Measurements from ENCODE around the gene ASB2.

The ASB2 gene

GRCh38 chr14:93915800-93916199, 60.6 kb downstream of the ASB2 start:
- Histone ChIP-seq H3K27ac (ENCODE audit: low read depth, low read length) (no peak overlapping the region), H3K27me3 (ENCODE audit: control insufficient read depth, low read length) (no peaks in the 10 kb centered on the region), H3K79me2 (ENCODE audit: control insufficient read depth, low read length) (no peaks in the 10 kb centered on the region), H3K9me3 (ENCODE audit: control insufficient read depth, insufficient read depth, low read length) (peaks cover 3% of the 10 kb centered on the region), H3K36me3 (ENCODE audit: control insufficient read depth, low read length) (no peaks in the 10 kb centered on the region), H3F3A (ENCODE audit: control insufficient read depth, insufficient read depth) (no peaks in the 10 kb centered on the region), H3K4me2 (ENCODE audit: low read length) (no peak overlapping the region), H3K4me3 (ENCODE audit: low read length) (no peak overlapping the region), H3K4me1 (ENCODE audit: control insufficient read depth, low read length) (no peaks in the 10 kb centered on the region), H4K20me1 (ENCODE audit: control insufficient read depth, insufficient read depth, low read depth, low read length) (no peaks in the 10 kb centered on the region), H3K9me2 (replicated peaks; ENCODE audit: control insufficient read depth, low read length) (no peaks in the 10 kb centered on the region)
- TF ChIP-seq EZH2phosphoT487 (IDR thresholded peaks at IDR 0.05; ENCODE audit: borderline replicate concordance, low read length): no peak

GRCh38 chr14:93915070-93915705, 61.2 kb downstream of the ASB2 start:
- Histone ChIP-seq H3K9me3 (ENCODE audit: control insufficient read depth, insufficient read depth, low read length) (peaks cover 3% of the 10 kb centered on the region), H3K36me3 (ENCODE audit: control insufficient read depth, low read length) (no peaks in the 10 kb centered on the region), H3K27ac (ENCODE audit: low read depth, low read length) (no peak overlapping the region), H3K79me2 (ENCODE audit: control insufficient read depth, low read length) (no peaks in the 10 kb centered on the region), H3K4me2 (ENCODE audit: low read length) (no peak overlapping the region), H3K27me3 (ENCODE audit: control insufficient read depth, low read length) (no peaks in the 10 kb centered on the region), H3K4me3 (ENCODE audit: low read length) (no peak overlapping the region), H3K4me1 (ENCODE audit: control insufficient read depth, low read length) (no peaks in the 10 kb centered on the region), H4K20me1 (ENCODE audit: control insufficient read depth, insufficient read depth, low read depth, low read length) (no peaks in the 10 kb centered on the region), H3K9me2 (replicated peaks; ENCODE audit: control insufficient read depth, low read length) (no peaks in the 10 kb centered on the region), H3F3A (ENCODE audit: control insufficient read depth, insufficient read depth) (no peaks in the 10 kb centered on the region)
- TF ChIP-seq EZH2phosphoT487 (IDR thresholded peaks at IDR 0.05; ENCODE audit: borderline replicate concordance, low read length) (no peak), CTCF (IDR thresholded peaks at IDR 0.05; ENCODE audit: low read depth, low read length, poor library complexity, severe bottlenecking) (no peak)

- H3K27ac ChIP-seq (ENCODE audit: low read depth, low read length): no peak overlapping the region
- no peaks in the 10 kb centered on the region for H3K36me3 ChIP-seq (ENCODE audit: control insufficient read depth, low read length)
- H3K9me2 ChIP-seq (replicated peaks; ENCODE audit: control insufficient read depth, low read length): no peaks in the 10 kb centered on the region
- H3K4me2 ChIP-seq (ENCODE audit: low read length): no peak overlapping the region
- no peak overlapping the region for H3K4me3 ChIP-seq (ENCODE audit: low read length)
- H3K27me3 ChIP-seq (ENCODE audit: control insufficient read depth, low read length): 0 out of 2 replicates have a peak, but pooled peaks cover 4% of the 10 kb centered on the region
- no peaks in the 10 kb centered on the region for H3F3A ChIP-seq (ENCODE audit: control insufficient read depth, insufficient read depth)
- H3K4me1 ChIP-seq (ENCODE audit: control insufficient read depth, low read length): no peaks in the 10 kb centered on the region
- no peaks in the 10 kb centered on the region for H3K79me2 ChIP-seq (ENCODE audit: control insufficient read depth, low read length)
- H4K20me1 ChIP-seq (ENCODE audit: control insufficient read depth, insufficient read depth, low read depth, low read length): no peaks in the 10 kb centered on the region
- TF ChIP-seq EZH2phosphoT487 (IDR thresholded peaks at IDR 0.05; ENCODE audit: borderline replicate concordance, low read length) (no peak), CTCF (IDR thresholded peaks at IDR 0.05; ENCODE audit: low read depth, low read length, poor library complexity, severe bottlenecking) (no peak)
- H3K9me3 ChIP-seq (ENCODE audit: control insufficient read depth, insufficient read depth, low read length): no peaks in the 10 kb centered on the region
Observed at GRCh38 chr14:93914278-93914677, 62.1 kb downstream of the ASB2 start.

GRCh38 chr14:93912782-93913181, 63.6 kb downstream of the ASB2 start:
- no peaks in the 10 kb centered on the region for H4K20me1 ChIP-seq (ENCODE audit: control insufficient read depth, insufficient read depth, low read depth, low read length)
- H3K27ac ChIP-seq (ENCODE audit: low read depth, low read length): no peak overlapping the region
- H3K4me1 ChIP-seq (ENCODE audit: control insufficient read depth, low read length): no peaks in the 10 kb centered on the region
- H3K36me3 ChIP-seq (ENCODE audit: control insufficient read depth, low read length): no peaks in the 10 kb centered on the region
- no peak for TF ChIP-seq EZH2phosphoT487 (IDR thresholded peaks at IDR 0.05; ENCODE audit: borderline replicate concordance, low read length)
- no peak for TF ChIP-seq CTCF (IDR thresholded peaks at IDR 0.05; ENCODE audit: low read depth, low read length, poor library complexity, severe bottlenecking)
- 0 out of 2 replicates have a peak, but pooled peaks cover 4% of the 10 kb centered on the region for H3K27me3 ChIP-seq (ENCODE audit: control insufficient read depth, low read length)
- no peaks in the 10 kb centered on the region for H3F3A ChIP-seq (ENCODE audit: control insufficient read depth, insufficient read depth)
- H3K9me2 ChIP-seq (replicated peaks; ENCODE audit: control insufficient read depth, low read length): no peaks in the 10 kb centered on the region
- no peak overlapping the region for H3K4me2 ChIP-seq (ENCODE audit: low read length)
- no peaks in the 10 kb centered on the region for H3K9me3 ChIP-seq (ENCODE audit: control insufficient read depth, insufficient read depth, low read length)
- H3K79me2 ChIP-seq (ENCODE audit: control insufficient read depth, low read length): no peaks in the 10 kb centered on the region
- no peak overlapping the region for H3K4me3 ChIP-seq (ENCODE audit: low read length)

Data from DOHH2 (cell line).